Ishikawa (cell line): ENCODE results near the gene CCK.

ENCODE experiments used
- CEBPB ChIP-seq: IDR thresholded peaks from 2 replicates; pipeline ENCODE4 v1.6.1; 2012
- CREB1 ChIP-seq: IDR thresholded peaks from 2 replicates; pipeline ENCODE4 v1.6.1; 2012; ENCODE audit warnings: low read depth
- EGR1 ChIP-seq: IDR thresholded peaks from 2 replicates; pipeline ENCODE4 v1.6.1; 2012
- EP300 ChIP-seq: IDR thresholded peaks from 2 replicates; pipeline ENCODE4 v1.6.1; 2012; ENCODE audit warnings: borderline replicate concordance
- FOXM1 ChIP-seq: IDR thresholded peaks from 2 replicates; pipeline ENCODE4 v1.6.1; 2012; ENCODE audit warnings: low read depth, borderline replicate concordance
- MAX ChIP-seq: IDR thresholded peaks from 2 replicates; pipeline ENCODE4 v1.6.1; 2012
- NFIC ChIP-seq: IDR thresholded peaks from 2 replicates; pipeline ENCODE4 v1.6.1; 2012
- RAD21 ChIP-seq: IDR thresholded peaks from 2 replicates; pipeline ENCODE4 v1.6.1; 2012; ENCODE audit warnings: low read depth
- REST ChIP-seq: IDR thresholded peaks from 2 replicates; pipeline ENCODE4 v1.6.1; 2012; ENCODE audit warnings: low read depth, mild to moderate bottlenecking
- TAF1 ChIP-seq: IDR thresholded peaks from 2 replicates; pipeline ENCODE4 v1.6.1; 2012; ENCODE audit warnings: low read depth, mild to moderate bottlenecking
- TCF12 ChIP-seq: IDR thresholded peaks from 2 replicates; pipeline ENCODE4 v1.6.1; 2012; ENCODE audit warnings: low read depth
- TEAD4 ChIP-seq: IDR thresholded peaks from 2 replicates; pipeline ENCODE4 v1.6.1; 2012
- USF1 ChIP-seq: IDR thresholded peaks from 2 replicates; pipeline ENCODE4 v1.6.1; 2012
- YY1 ChIP-seq: IDR thresholded peaks from 2 replicates; pipeline ENCODE4 v1.6.1; 2012; ENCODE audit warnings: low read depth
- ZBTB7A ChIP-seq: IDR thresholded peaks from 2 replicates; pipeline ENCODE4 v1.6.1; 2012; ENCODE audit warnings: low read depth

The CCK gene

GRCh38 chr3:42266085-42266484 is at the start of gene CCK:
TSS of gene CCK (minus strand) at chr3:42266185. CDS start at chr3:42263630, 2,555 bp downstream.
- TF ChIP-seq TEAD4 (no peak), REST (no peak), MAX (no peak), FOXM1 (no peak), YY1 (no peak), ZBTB7A (no peak), TCF12 (no peak), CREB1 (no peak), CEBPB (no peak), TAF1 (no peak), EP300 (no peak), NFIC (no peak), EGR1 (no peak), RAD21 (no peak), USF1 (no peak)

- TF ChIP-seq CREB1 (no peak), ZBTB7A (no peak), CEBPB (no peak), TEAD4 (no peak), MAX (no peak), RAD21 (no peak)
These were observed 48.4 kb upstream of the CCK start for GRCh38 chr3:42314411-42314810.

- no peak for TF ChIP-seq NFIC
- no peak for TF ChIP-seq TCF12
- no peak for TF ChIP-seq MAX
- TF ChIP-seq EP300, result no peak
- TF ChIP-seq TAF1, result no peak
- no peak for TF ChIP-seq USF1
- no peak for TF ChIP-seq YY1
- no peak for TF ChIP-seq ZBTB7A
- TF ChIP-seq CEBPB, result no peak
- no peak for TF ChIP-seq TEAD4
These were observed 42.7 kb upstream of the CCK start for GRCh38 chr3:42308651-42309050.

- no peak for TF ChIP-seq REST
- TF ChIP-seq TAF1, result no peak
- no peak for TF ChIP-seq NFIC
- TF ChIP-seq TCF12, result no peak
- no peak for TF ChIP-seq EP300
These were observed 40.5 kb upstream of the CCK start for GRCh38 chr3:42306499-42306898.

- no peak for TF ChIP-seq RAD21
- TF ChIP-seq EGR1, result no peak
- TF ChIP-seq REST, result no peak
- no peak for TF ChIP-seq TAF1
- TF ChIP-seq NFIC, result no peak
- no peak for TF ChIP-seq USF1
- no peak for TF ChIP-seq FOXM1
- no peak for TF ChIP-seq TEAD4
- TF ChIP-seq CEBPB, result no peak
- no peak for TF ChIP-seq CREB1
- no peak for TF ChIP-seq MAX
These were observed 37.1 kb upstream of the CCK start for GRCh38 chr3:42302924-42303634.
